ENCODE measurements around the gene ITSN2.
"Not testable (repeated sequence)": the region's sequence is repeated elsewhere in the genome, so short reads cannot be mapped to it uniquely, and the experiment has no call there.

Gene ITSN2

GRCh38 chr2:24210106-24210455 lies 150.3 kb downstream of the ITSN2 start:
- no peak for DNase-seq

DNA sequence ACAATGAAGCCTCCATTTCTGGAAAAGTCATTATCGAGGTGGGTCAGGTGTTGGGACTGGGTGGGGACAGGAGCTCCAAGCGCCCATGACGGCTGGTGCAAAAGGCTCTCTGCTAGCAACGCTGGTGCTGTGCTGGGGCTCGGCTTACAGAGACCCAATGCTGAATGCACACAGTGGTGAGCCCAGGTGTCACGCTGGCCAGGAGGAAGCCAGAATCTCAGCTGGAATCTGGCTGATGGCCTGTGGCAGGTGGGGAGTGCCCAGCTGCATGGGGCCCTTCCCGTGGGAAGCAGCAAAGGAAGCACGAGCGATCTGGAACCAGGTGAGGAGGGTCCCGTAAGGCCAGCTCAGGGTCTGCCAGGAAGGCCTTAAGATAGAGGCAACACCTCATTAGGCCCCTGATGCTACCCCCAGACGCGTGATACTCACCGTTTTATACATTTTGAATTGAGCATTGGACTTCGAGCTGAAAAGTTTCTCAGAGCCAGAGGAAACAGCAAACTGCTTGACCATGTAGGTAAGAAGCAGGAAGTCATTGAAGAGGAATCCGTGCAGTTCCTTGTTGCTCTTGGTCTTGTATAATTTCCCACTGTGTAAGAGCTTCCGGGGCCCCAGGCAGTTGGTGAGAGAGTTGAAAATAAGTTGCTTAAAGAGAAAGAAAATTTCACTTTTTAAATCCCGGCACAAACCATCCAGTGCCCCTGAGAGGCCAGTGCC lies 150.8 kb downstream of the ITSN2 start:
- no peak for DNase-seq

DNA sequence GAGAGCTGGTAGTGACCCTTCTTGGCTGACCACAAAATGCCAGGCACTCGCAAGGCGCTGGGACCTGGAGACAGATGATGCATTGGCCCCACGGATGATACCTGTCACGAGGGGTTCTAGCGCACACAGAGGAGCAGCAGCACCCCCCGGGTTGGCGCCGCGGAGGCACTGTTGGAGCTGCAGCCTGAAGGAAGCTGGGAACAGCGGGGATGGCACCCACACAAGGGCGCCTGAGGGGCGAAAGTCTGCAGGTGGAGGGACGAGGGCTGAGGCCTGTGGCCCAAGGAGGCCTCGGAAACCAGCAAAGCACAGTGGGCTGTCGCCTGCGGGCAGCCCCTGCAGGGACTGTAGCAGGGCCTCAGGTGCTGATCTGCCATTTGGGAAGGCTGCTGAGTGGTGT lies 151.8 kb downstream of the ITSN2 start:
- DNase-seq: no peak

DNA sequence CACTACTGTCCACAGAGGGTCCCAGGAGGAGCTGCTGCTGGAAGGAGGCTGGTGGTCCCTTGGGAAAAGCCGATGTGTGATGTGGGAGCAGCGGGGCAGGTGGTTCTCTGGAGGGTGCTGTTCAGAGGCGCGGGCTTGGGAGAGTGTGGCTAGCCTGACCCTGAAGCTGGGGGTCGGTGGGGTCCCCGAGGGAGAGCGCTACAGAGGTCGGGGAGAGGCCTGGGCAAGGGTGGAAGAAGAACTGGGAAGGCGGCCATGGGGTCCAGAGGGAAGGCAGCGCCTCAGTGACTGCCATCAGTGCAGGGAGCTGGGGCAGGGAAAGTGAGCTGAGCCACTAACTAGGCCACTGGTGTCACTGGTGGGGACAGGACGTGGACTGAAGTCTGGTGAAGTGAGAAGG lies 153.0 kb downstream of the ITSN2 start:
- DNase-seq: no peak

DNA sequence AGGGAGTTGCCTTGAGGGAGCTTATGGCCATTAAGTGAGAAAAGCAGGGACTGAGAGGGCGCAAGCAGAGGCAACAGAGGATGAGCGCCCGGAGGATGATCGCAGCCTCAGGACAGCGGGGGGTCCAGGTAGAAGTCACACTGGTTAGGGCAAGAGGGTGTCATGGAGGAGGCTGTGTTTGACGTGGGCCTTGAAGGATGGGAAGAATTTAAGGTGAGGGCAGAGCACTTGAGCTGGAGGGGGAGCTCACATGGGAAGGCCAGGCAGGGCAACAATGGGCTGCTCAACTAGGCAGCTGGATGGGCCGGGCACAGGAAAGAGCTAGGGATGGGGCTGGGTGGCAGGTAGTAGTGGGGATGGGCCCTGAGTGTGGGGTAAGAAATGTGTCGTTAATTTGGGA lies 153.6 kb downstream of the ITSN2 start:
- no peak for DNase-seq

- DNase-seq: no peak
These were observed 154.1 kb downstream of the ITSN2 start for GRCh38 chr2:24206242-24206641.

- no peak for DNase-seq
These were observed 155.2 kb downstream of the ITSN2 start for GRCh38 chr2:24205131-24205530.

DNA sequence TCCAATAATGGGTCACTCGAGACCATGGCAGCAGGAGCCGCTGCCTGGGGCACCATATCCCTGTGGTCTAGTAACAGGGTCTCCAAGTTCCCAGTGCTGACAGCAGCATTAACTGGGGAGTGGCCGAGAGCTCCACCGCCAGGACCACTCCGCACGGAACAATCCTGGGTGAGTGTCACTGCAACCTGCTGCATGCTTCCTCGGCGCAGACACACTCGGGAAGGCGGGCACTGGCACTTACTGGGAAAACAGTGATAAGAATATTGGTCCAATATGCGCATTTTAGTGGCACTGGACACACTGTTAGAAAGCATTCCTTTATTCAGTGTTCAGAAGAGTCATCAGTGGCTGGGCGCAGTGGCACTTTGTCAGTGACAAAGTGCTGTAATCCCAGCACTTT lies 155.8 kb downstream of the ITSN2 start:
- no peak for DNase-seq

DNA sequence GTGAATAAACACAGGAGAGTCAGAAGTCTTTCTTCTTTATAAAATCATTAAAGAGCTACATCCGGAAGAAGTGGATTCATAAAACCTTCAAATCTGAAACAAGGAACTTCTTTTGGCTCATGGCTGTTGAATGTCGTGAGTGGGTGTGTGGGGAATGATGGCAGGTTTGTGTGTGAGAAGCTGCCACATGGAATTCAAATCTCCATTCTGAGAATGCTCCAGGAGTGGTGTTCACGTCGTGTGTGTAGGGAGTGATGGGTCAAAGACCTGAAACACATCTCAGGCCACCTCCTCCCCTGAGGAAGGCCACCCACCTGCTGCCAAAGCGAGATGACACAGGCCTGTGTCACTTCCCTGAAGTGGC lies 156.6 kb downstream of the ITSN2 start:
- no peak for DNase-seq

GRCh38 chr2:24203029-24203786 lies 157.1 kb downstream of the ITSN2 start:
- no peak for DNase-seq

DNA sequence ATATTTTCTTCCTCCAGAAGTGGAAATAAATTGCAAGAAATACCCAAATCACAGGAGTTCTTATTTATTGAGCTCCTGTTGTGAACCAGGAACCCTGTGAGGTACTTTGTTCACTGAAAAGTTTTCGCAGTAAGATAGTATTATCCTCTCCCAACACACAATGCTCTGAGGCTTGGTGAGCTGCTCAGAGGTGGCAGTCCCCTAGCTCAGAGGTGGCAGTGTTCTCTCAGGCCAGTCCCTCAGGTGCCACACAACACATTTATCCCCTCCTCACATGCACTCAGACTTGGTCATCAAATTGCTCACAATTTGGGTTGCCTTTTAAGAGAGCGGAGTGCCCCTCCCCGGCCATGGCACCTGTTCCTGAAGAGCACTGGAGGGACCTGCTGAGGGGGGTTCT lies 159.5 kb downstream of the ITSN2 start:
- DNase-seq: no peak

DNA sequence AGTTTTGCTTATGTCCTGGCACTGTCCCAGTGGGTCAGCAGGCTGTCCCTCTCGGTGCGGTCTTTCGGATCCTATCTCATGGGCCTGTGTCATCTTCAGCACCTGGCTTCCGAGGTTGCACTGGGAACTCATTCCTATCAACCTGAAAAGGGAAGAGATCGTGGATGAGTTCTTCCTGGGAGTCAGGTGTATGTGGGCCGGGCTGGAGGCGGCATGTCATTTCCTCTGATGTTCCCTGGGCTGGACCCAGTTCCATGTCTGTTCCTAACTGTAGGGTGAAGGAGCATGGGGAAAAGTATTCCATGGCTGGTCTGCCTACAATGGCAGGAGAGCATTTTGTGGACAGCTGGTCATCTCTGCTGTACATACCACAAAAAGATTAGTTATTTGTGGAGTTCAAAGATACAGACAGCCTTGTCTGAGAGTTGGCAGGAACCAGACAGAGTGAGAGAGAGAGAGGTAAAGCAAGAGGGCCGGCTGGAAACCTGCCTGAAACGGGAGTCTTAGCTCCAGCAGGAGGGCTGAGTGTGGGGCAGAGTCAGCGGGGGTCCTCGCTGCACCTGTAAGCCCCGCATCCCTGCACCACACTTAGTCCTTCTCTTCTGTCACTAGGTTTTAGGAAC lies 160.3 kb downstream of the ITSN2 start:
- DNase-seq: no peak

DNA sequence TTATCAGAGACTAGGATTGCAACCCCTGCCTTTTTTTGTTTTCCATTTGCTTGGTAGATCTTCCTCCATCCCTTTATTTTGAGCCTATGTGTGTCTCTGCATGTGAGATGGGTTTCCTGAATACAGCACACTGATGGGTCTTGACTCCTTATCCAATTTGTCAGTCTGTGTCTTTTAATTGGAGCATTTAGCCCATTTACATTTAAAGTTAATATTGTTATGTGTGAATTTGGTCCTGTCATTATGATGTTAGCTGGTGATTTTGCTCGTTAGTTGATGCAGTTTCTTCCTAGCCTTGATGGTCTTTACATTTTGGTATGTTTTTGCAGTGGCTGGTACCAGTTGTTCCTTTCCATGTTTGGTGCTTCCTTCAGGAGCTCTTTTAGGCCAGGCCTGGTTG lies 163.1 kb downstream of the ITSN2 start:
- not testable (repeated sequence) for DNase-seq

GRCh38 chr2:24191848-24192247 lies 168.5 kb downstream of the ITSN2 start:
- DNase-seq: no peak

GRCh38 chr2:24191156-24191555 lies 169.2 kb downstream of the ITSN2 start:
- no peak for DNase-seq

DNA sequence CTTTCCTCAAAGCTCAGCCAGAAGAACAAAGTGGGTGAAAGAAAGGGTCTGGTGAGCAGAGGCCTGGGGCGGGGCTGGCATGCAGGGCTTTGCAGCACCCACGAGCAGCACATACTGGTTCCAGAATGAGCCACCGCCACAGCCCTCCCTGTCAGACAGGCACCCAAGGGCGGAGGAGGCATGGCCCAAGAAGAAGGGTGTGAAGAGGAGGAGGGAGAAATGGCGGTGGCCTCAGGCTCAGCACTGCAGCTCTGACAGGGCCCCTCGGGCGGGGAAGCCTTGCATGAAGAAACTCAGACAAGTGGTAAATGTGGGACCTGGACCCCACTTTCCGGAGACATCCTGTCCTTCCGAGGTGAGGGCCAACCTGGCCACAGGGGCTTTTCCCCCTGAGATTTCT lies 169.8 kb downstream of the ITSN2 start:
- no peak for DNase-seq

- DNase-seq: no peak
These were observed 170.8 kb downstream of the ITSN2 start for GRCh38 chr2:24189551-24189950.

- DNase-seq: no peak
These were observed 176.8 kb downstream of the ITSN2 start for GRCh38 chr2:24183366-24184069.

DNA sequence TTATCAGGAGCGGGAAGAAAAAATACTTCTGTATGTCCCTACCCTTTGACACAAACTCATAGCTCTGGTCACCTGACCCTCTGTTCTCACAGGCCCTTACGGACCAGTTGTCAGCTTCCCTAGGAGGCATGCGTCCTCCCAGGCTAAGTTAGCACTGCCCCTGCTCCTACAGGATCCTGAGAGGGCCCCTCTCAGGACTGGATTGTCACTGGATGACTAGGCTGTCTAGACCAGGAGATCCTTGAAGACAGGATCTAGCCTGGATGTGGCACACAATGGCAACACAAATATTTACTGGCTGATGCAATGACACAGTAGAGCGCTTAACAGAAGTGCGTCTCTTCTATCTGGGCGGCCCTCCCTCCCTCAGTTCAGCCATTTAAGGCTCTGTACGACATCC lies 177.8 kb downstream of the ITSN2 start:
- DNase-seq: no peak

DNA sequence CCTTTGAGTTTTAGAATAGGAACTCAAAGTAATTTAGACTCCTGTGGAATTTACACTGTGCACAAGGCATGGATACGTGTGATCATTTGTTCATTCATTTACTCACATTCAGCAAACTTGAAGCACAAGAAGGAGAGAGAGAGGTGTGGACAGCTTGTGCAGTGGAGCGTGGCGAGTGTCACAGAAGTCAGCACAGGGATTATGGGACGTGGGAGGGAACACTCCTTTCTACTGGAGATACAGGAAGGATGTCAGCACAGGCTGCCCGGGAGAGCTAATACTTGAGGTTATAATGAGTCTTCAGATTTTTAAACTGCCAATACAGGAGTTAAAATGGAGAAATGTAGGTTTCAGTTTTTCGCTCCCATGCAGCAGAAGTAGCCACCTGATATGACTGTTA lies 178.5 kb downstream of the ITSN2 start:
- DNase-seq: no peak

DNA sequence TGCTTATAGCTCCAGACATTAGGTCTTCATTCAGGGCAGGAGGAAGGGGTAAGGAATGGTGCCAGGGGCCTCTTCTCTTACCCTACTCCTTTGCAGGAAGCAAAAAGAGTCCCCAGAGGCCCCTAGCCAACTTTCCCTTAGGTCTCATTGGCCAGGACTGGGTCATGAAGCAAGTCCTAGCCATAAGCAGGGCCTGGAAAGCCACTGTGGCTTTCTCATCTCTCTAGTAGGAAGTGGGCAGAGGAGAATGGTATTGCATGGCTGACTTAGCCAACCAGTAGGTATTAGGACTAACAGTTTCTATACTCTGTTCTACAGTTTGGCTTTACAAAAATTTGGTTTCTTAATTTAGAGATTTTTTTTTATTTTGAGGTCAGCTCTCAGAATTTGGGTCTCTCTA lies 180.7 kb downstream of the ITSN2 start:
- DNase-seq: no peak

DNA sequence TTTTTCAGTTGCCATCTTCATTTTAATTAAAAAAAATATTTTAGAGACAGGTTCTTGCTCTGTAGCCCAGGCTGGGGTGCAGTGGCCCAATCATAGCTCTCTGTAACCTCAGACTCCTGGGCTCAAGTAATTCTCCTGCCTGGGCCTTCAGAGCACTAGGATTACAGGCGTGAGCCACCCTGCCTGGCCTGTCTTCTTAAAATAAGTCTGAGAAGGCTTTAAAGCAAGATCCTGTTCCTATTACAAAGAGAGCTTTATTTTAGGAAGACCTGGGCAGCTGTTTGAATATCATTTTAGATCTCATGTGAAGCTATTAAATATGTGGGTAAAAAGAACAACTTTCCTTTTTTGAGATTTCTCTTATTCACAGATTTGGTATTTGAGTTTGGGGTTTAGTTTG lies 184.0 kb downstream of the ITSN2 start:
- no peak for DNase-seq

DNA sequence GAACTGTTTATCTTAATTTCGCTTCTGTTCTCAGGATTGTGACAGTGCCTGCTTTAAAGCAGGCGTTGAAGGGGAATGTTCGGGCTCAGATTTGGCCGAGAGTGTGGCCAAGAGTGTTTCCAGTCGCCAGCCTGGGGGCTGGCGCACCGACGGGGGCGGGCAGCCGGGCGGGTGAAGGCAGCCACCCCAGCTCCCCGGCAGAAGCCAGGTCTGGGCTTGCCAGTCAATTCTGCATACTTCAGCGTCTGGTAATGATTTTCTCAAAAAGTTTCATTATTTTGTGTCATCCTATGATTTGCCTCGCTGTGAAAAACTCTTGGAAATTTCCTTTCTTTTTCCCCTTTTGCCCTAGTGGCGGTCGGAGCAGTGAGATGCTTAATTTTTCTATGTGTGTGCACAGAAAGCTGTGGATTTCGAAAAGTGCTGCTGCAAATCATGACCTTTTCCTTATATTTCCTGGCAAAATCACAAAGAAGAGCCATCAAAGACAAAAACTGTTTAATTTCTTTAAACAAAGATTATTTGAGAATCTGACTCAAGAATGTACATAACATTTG lies 184.6 kb downstream of the ITSN2 start:
- no peak for DNase-seq

All from T-helper 2 cell (primary cell).